Naive thymus-derived CD8-positive, alpha-beta T cell (primary cell): ENCODE data around the gene PHACTR3. TPM values are rescaled to one million over a fixed set of nuclear protein-coding genes. Genes with fewer than 3 reads are reported as not detected.
A peak's percentile ranks its signal among the peaks of the same experiment; 100 is the strongest.

Source experiments
- ATAC-seq, 2 donors: fragments of 150-1000 bp; cut with Tn5 transposase in 1 of 2; sonication (Bioruptor Pico), chemical (Tn5 transposase) in 1 of 2; 1 replicate in 1 of 2; 2 replicates in 1 of 2; pipeline ENCODE4 v1.10.0; 2021; ENCODE audit warnings: mild to moderate bottlenecking in 2 of 2, moderate library complexity in 2 of 2
- POLR2A ChIA-PET: fragments of 350-600 bp; sonication (Branson Sonifier 250); formaldehyde crosslinking; loops from one replicate; lab custom pipeline; 2021; ENCODE audit warnings: antibody characterized with exemption; lab: Charles Lee
- DNase-seq, 10 donors: peaks; one replicate each; pipeline versions ENCODE4 v3.0.0 to v3.0.0-alpha.2; 2020 to 2022
- H3K27ac Mint-ChIP-seq, 10 donors: one replicate each; pipeline ENCODE4 v1.8.0; 2020 to 2022; ENCODE audit warnings: mild to moderate bottlenecking in 10 of 10, mixed read lengths in 10 of 10, moderate library complexity in 4 of 10, inconsistent platforms in 1 of 10
- H3K27me3 Mint-ChIP-seq, 5 donors: one replicate each; pipeline ENCODE4 v1.8.0; 2021 to 2022; ENCODE audit warnings: mixed read lengths in 5 of 5
- H3K36me3 Mint-ChIP-seq, 3 donors: one replicate each; pipeline ENCODE4 v1.8.0; 2020 to 2022; ENCODE audit warnings: mixed read lengths in 3 of 3, mild to moderate bottlenecking in 2 of 3, inconsistent platforms in 1 of 3
- H3K4me1 Mint-ChIP-seq, 4 donors: one replicate each; pipeline ENCODE4 v1.8.0; 2021 to 2022; ENCODE audit warnings: mixed read lengths in 4 of 4
- H3K4me3 Mint-ChIP-seq, 10 donors: one replicate each; pipeline ENCODE4 v1.8.0; 2020 to 2022; ENCODE audit warnings: mild to moderate bottlenecking in 10 of 10, mixed read lengths in 10 of 10, moderate library complexity in 6 of 10, inconsistent platforms in 1 of 10
- H3K9me3 Mint-ChIP-seq, 9 donors: one replicate each; pipeline ENCODE4 v1.8.0; 2020 to 2022; ENCODE audit warnings: mixed read lengths in 9 of 9, mild to moderate bottlenecking in 3 of 9, inconsistent platforms in 1 of 9, moderate library complexity in 1 of 9
- polyA plus RNA-seq, 3 donors: library from polyadenylated mRNA; unstranded; fragments of 300-500 nt; fragmentation: Illumina TruSeq; gene quantifications; one replicate each; pipeline ENCODE4 v1.2.3, GENCODE V29; 2021
- total RNA-seq, 8 experiments: library from RNA in 2 of 8; stranded (reverse) in 2 of 8; gene quantifications; one replicate each; pipeline ENCODE4 v1.2.3 and lab custom pipeline; 2021 to 2026

PHACTR3 gene
- total and polyA plus RNA-seq, 5 experiments from 2014 or later = not detected

- Mint-ChIP-seq H3K27me3 (peaks cover 24 to 78% (median 52%) of the 10 kb centered on the region in 5 donors), H3K36me3 (peaks cover 0 to 1% (median 0%) of the 10 kb centered on the region in 3 donors), H3K27ac (peak overlapping the region in 1 of 10 donors; percentile 45), H3K4me3 (no peak overlapping the region), H3K4me1 (peaks cover 0 to 6% (median 3%) of the 10 kb centered on the region in 4 donors), H3K9me3 (no peaks in the 10 kb centered on the region)
- DNase-seq (no peak), ATAC-seq (no peak)
- POLR2A ChIA-PET = interaction anchor here (0.7 kb wide), 1 partner anchor 1647 kb away, joined by 3 read pairs; no protein-coding TSS in a partner anchor
Observed at GRCh38 chr20:59602546-59603080, 1.7 kb upstream of the PHACTR3 start.

- DNase-seq = no peak
- POLR2A ChIA-PET = interaction anchor here (0.7 kb wide), 1 partner anchor 1648 kb away, joined by 3 read pairs; no protein-coding TSS in a partner anchor
- ATAC-seq = no peak
- Mint-ChIP-seq H3K4me1 (peaks cover 0 to 6% (median 3%) of the 10 kb centered on the region in 4 donors), H3K36me3 (peaks cover 0 to 1% (median 0%) of the 10 kb centered on the region in 3 donors), H3K27ac (no peak overlapping the region), H3K9me3 (no peaks in the 10 kb centered on the region), H3K27me3 (peaks cover 26 to 78% (median 52%) of the 10 kb centered on the region in 5 donors), H3K4me3 (no peak overlapping the region)
Observed at GRCh38 chr20:59603176-59603575, 1.2 kb upstream of the PHACTR3 start.

GRCh38 chr20:59604741-59605600 lies 631 bp downstream of the PHACTR3 start:
- H3K27me3 Mint-ChIP-seq = peaks cover 25 to 77% (median 53%) of the 10 kb centered on the region in 5 donors
- DNase-seq (no peak), ATAC-seq (no peak)
- H3K4me3 Mint-ChIP-seq = peak overlapping the region in 1 of 10 donors; percentile 56
- POLR2A ChIA-PET = no interaction called here
- no peak overlapping the region for H3K27ac Mint-ChIP-seq
- peaks cover 0 to 1% (median 0%) of the 10 kb centered on the region in 9 donors for H3K9me3 Mint-ChIP-seq
- peaks cover 0 to 1% (median 0%) of the 10 kb centered on the region in 3 donors for H3K36me3 Mint-ChIP-seq
- H3K4me1 Mint-ChIP-seq = peaks cover 0 to 2% (median 1%) of the 10 kb centered on the region in 4 donors

- Mint-ChIP-seq H3K4me1 (peaks cover 0 to 2% (median 1%) of the 10 kb centered on the region in 4 donors), H3K9me3 (peaks cover 0 to 1% (median 0%) of the 10 kb centered on the region in 9 donors), H3K4me3 (no peak overlapping the region), H3K36me3 (peaks cover 0 to 1% (median 0%) of the 10 kb centered on the region in 3 donors), H3K27ac (no peak overlapping the region), H3K27me3 (peaks cover 25 to 72% (median 51%) of the 10 kb centered on the region in 5 donors)
- POLR2A ChIA-PET = no interaction called here
- no peak for DNase-seq
- no peak for ATAC-seq
Observed at GRCh38 chr20:59605601-59606364, 1.4 kb downstream of the PHACTR3 start.

- ATAC-seq (no peak), DNase-seq (no peak)
- peak overlapping the region in 1 of 10 donors; percentile 4 for H3K27ac Mint-ChIP-seq
- peaks cover 0 to 1% (median 0%) of the 10 kb centered on the region in 9 donors for H3K9me3 Mint-ChIP-seq
- H3K4me1 Mint-ChIP-seq = peaks cover 0 to 2% (median 1%) of the 10 kb centered on the region in 4 donors
- H3K36me3 Mint-ChIP-seq = peaks cover 0 to 1% (median 0%) of the 10 kb centered on the region in 3 donors
- H3K27me3 Mint-ChIP-seq = peaks cover 25 to 72% (median 52%) of the 10 kb centered on the region in 5 donors
- no peak overlapping the region for H3K4me3 Mint-ChIP-seq
- POLR2A ChIA-PET = no interaction called here
Observed at GRCh38 chr20:59606566-59606965, 2.2 kb downstream of the PHACTR3 start.

GRCh38 chr20:59608396-59608795 lies 4.1 kb downstream of the PHACTR3 start:
- Mint-ChIP-seq H3K27ac (peak overlapping the region in 1 of 10 donors; percentile 56), H3K36me3 (no peaks in the 10 kb centered on the region), H3K27me3 (peaks cover 19 to 59% (median 38%) of the 10 kb centered on the region in 5 donors), H3K9me3 (peaks cover 0 to 1% (median 0%) of the 10 kb centered on the region in 9 donors), H3K4me1 (peaks cover 0 to 2% (median 1%) of the 10 kb centered on the region in 4 donors), H3K4me3 (no peak overlapping the region)
- ATAC-seq = no peak
- no peak for DNase-seq
- POLR2A ChIA-PET = no interaction called here

- DNase-seq (no peak), ATAC-seq (no peak)
- H3K4me3 Mint-ChIP-seq = no peak overlapping the region
- no peak overlapping the region for H3K27ac Mint-ChIP-seq
- POLR2A ChIA-PET = no interaction called here
- peaks cover 17 to 55% (median 37%) of the 10 kb centered on the region in 5 donors for H3K27me3 Mint-ChIP-seq
- no peaks in the 10 kb centered on the region for H3K36me3 Mint-ChIP-seq
- H3K4me1 Mint-ChIP-seq = peaks cover 0 to 2% (median 1%) of the 10 kb centered on the region in 4 donors
- peaks cover 0 to 1% (median 0%) of the 10 kb centered on the region in 9 donors for H3K9me3 Mint-ChIP-seq
Observed at GRCh38 chr20:59608871-59609270, 4.5 kb downstream of the PHACTR3 start.

GRCh38 chr20:59611286-59611685 lies 6.9 kb downstream of the PHACTR3 start:
- Mint-ChIP-seq H3K4me3 (no peak overlapping the region), H3K9me3 (peaks cover 0 to 1% (median 0%) of the 10 kb centered on the region in 9 donors), H3K27ac (no peak overlapping the region), H3K27me3 (peaks cover 15 to 57% (median 32%) of the 10 kb centered on the region in 5 donors), H3K4me1 (peaks cover 0 to 2% (median 0%) of the 10 kb centered on the region in 4 donors), H3K36me3 (no peaks in the 10 kb centered on the region)
- POLR2A ChIA-PET = no interaction called here
- DNase-seq (no peak), ATAC-seq (no peak)

GRCh38 chr20:59613861-59614260 lies 9.5 kb downstream of the PHACTR3 start:
- no peaks in the 10 kb centered on the region for H3K36me3 Mint-ChIP-seq
- no peak for DNase-seq
- H3K27ac Mint-ChIP-seq = no peak overlapping the region
- peaks cover 0 to 1% (median 0%) of the 10 kb centered on the region in 9 donors for H3K9me3 Mint-ChIP-seq
- H3K4me3 Mint-ChIP-seq = no peak overlapping the region
- POLR2A ChIA-PET = no interaction called here
- H3K27me3 Mint-ChIP-seq = peaks cover 6 to 57% (median 25%) of the 10 kb centered on the region in 5 donors
- no peak for ATAC-seq
- peaks cover 0 to 2% (median 0%) of the 10 kb centered on the region in 4 donors for H3K4me1 Mint-ChIP-seq

GRCh38 chr20:59614714-59615113 lies 10.4 kb downstream of the PHACTR3 start:
- Mint-ChIP-seq H3K4me1 (no peaks in the 10 kb centered on the region), H3K27ac (no peak overlapping the region), H3K9me3 (no peaks in the 10 kb centered on the region), H3K4me3 (no peak overlapping the region), H3K36me3 (no peaks in the 10 kb centered on the region), H3K27me3 (peaks cover 3 to 55% (median 25%) of the 10 kb centered on the region in 5 donors)
- POLR2A ChIA-PET = no interaction called here
- no peak for DNase-seq
- no peak for ATAC-seq

GRCh38 chr20:59616306-59616705 lies 12.0 kb downstream of the PHACTR3 start:
- Mint-ChIP-seq H3K36me3 (no peaks in the 10 kb centered on the region), H3K4me3 (no peak overlapping the region), H3K27me3 (peaks cover 3 to 50% (median 26%) of the 10 kb centered on the region in 5 donors), H3K9me3 (no peaks in the 10 kb centered on the region), H3K27ac (no peak overlapping the region), H3K4me1 (no peaks in the 10 kb centered on the region)
- ATAC-seq = no peak
- no peak for DNase-seq
- POLR2A ChIA-PET = no interaction called here

- H3K4me1 Mint-ChIP-seq = no peaks in the 10 kb centered on the region
- no peak for ATAC-seq
- POLR2A ChIA-PET = no interaction called here
- H3K4me3 Mint-ChIP-seq = no peak overlapping the region
- no peak overlapping the region for H3K27ac Mint-ChIP-seq
- H3K36me3 Mint-ChIP-seq = no peaks in the 10 kb centered on the region
- no peaks in the 10 kb centered on the region for H3K9me3 Mint-ChIP-seq
- no peak for DNase-seq
- peaks cover 0 to 51% (median 23%) of the 10 kb centered on the region in 5 donors for H3K27me3 Mint-ChIP-seq
Observed at GRCh38 chr20:59617221-59617620, 12.9 kb downstream of the PHACTR3 start.
